ENCODE measurements around the gene KRT38.

Gene KRT38

DNA sequence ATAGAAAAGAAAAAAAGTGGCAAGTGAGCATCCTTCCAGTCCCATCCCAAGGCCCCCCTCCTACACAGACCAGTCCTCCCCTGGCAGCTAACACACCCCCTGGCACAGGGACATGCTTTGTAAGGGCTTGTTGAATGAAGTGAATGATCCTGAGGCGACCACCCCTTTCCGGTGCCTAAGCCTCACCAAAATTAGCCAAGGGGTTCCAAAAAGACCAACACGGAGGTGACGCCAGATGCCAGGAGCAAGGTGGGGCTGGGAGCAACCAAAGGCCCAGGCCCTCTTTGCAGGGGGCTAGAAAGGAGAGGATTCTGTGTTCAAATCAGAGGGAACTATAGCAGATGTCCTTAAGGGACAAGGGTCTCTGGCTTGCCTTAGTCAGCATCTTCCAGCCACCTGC, 34.6 kb upstream of the KRT38 start:
- H3K4me3 ChIP-seq (replicated peaks in 1 of 2; ENCODE audit: low read depth in 2 of 2, low read length in 2 of 2): no peak overlapping the region
- TF ChIP-seq, protein P1, sequence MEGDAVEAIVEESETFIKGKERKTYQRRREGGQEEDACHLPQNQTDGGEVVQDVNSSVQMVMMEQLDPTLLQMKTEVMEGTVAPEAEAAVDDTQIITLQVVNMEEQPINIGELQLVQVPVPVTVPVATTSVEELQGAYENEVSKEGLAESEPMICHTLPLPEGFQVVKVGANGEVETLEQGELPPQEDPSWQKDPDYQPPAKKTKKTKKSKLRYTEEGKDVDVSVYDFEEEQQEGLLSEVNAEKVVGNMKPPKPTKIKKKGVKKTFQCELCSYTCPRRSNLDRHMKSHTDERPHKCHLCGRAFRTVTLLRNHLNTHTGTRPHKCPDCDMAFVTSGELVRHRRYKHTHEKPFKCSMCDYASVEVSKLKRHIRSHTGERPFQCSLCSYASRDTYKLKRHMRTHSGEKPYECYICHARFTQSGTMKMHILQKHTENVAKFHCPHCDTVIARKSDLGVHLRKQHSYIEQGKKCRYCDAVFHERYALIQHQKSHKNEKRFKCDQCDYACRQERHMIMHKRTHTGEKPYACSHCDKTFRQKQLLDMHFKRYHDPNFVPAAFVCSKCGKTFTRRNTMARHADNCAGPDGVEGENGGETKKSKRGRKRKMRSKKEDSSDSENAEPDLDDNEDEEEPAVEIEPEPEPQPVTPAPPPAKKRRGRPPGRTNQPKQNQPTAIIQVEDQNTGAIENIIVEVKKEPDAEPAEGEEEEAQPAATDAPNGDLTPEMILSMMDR (IDR thresholded peaks at IDR 0.05; ENCODE audit: low read depth, low read length): no peak
- DNase-seq (ENCODE audit: low read depth in 2 of 2): no peak

DNA sequence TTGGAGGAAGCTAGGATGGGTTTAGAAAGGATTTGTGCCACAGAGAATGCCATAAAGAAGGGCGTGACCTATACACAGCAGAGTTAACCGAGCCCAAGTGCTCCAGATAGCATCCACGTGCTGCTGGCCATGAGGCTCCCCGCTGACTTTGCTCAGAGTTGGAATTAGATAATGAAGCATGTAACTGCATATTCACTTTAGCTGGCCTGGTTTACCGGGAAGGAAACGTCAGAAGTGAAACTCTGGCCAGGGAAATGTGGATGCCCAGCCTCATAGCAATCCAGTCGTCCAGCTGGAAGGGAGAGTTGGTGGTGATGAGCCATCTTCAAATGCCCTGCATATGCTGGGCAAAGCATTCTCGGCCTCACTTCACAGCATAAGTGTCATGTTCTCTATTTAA, 34.1 kb upstream of the KRT38 start:
- no peak overlapping the region for H3K4me3 ChIP-seq (replicated peaks in 1 of 2; ENCODE audit: low read depth in 2 of 2, low read length in 2 of 2)
- DNase-seq (ENCODE audit: low read depth in 2 of 2): peak in 1 of 2 donors; percentile 16
- TF ChIP-seq, protein P1 (IDR thresholded peaks at IDR 0.05; ENCODE audit: low read depth, low read length): no peak

DNA sequence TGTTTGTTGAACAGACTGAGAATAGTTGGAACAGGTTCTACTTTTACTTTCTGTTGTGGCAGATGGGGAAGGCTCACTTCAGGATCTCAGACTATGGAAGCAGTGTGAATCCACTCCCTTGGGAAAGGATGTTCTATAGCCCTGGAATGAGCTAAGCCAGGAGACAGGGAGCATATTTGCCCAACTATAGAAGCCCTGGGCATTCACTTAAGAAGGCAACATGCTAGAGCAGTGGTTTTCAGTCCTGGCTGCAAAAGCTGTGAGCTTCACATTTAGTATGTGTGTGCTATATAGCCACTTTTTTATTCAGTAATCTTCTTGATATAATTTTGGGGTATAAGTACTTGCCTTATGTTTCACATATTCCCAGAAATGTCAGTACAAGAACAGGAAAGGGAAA, 27.6 kb upstream of the KRT38 start:
- no peak for DNase-seq (ENCODE audit: low read depth in 2 of 2)
- no peak overlapping the region for H3K4me3 ChIP-seq (replicated peaks in 1 of 2; ENCODE audit: low read depth in 2 of 2, low read length in 2 of 2)
- TF ChIP-seq, protein P1 (IDR thresholded peaks at IDR 0.05; ENCODE audit: low read depth, low read length): no peak

DNA sequence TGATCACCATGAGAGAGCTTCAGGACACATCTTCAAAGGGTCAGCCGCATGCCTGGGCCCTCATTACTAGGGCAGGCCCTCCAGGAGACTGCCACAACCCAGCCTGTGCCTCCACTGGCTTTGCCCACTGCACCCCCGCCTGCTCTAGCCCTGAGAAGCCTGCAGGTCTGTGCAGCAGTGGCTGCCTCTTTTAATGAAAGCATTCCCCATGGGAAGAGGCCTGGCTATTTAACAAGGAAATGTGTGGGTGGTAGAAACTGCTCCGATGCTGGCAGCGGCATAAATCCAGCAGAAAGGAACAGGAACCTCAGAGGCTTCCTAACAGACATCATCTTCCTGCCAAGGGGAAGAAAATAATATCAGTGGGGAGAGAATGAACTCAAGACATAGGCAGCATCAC, 26.8 kb upstream of the KRT38 start:
- TF ChIP-seq, protein P1 (IDR thresholded peaks at IDR 0.05; ENCODE audit: low read depth, low read length): no peak
- no peak overlapping the region for H3K4me3 ChIP-seq (replicated peaks in 1 of 2; ENCODE audit: low read depth in 2 of 2, low read length in 2 of 2)
- DNase-seq (ENCODE audit: low read depth in 2 of 2): peak in 1 of 2 donors; percentile 75

DNA sequence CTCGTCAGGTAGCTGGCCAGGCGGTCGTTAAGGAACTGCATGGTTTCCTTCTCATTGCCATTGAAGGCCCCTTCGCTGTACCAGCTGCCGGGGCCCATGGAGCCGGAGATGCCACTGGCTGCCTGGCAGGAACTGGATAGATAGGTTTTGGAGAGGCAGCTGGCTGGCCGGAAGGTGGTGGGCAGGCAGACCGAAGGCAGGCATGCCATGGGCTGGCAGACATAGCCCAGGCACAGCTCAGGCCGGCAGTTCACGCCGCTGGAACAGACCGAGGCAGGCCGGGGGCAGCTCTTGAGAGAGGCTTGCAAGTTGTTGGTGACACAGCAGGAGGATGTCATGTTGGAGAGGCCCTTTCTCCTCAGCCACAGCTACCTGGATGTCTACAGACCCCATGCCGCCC, 26.2 kb upstream of the KRT38 start, which contains the start of gene KRT32:
KRT32 (minus strand) TSS at position 399 of the 400 bp plus-strand sequence; CDS start at position 338, 61 bp downstream.
- TF ChIP-seq, protein P1 (IDR thresholded peaks at IDR 0.05; ENCODE audit: low read depth, low read length): no peak
- no peak for DNase-seq (ENCODE audit: low read depth in 2 of 2)
- no peak within 1 kb of the TSS for H3K4me3 ChIP-seq (replicated peaks in 1 of 2; ENCODE audit: low read depth in 2 of 2, low read length in 2 of 2)

DNA sequence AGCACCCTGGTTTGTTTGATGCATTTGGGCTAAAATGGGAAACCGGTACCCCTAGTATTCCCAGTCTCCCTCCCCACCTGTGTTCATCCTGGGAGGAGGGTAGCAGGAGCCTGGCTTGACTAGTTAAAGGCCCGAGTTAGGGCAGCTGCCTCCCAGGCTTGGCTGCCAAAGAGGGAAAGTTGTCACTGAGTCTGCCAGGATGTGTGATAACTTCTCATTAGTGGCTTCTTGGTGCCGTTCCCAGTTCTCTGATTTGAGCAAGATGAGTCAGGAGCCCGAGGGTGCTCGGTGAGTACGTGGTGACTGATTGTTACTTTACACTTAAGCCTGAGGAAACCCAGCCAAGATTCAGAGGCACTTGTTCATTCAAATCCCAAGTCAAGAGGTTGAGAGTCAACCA, 23.9 kb upstream of the KRT38 start:
- no peak overlapping the region for H3K4me3 ChIP-seq (replicated peaks in 1 of 2; ENCODE audit: low read depth in 2 of 2, low read length in 2 of 2)
- DNase-seq (ENCODE audit: low read depth in 2 of 2): peak; percentile 67 to 90
- TF ChIP-seq, protein P1 (IDR thresholded peaks at IDR 0.05; ENCODE audit: low read depth, low read length): no peak

DNA sequence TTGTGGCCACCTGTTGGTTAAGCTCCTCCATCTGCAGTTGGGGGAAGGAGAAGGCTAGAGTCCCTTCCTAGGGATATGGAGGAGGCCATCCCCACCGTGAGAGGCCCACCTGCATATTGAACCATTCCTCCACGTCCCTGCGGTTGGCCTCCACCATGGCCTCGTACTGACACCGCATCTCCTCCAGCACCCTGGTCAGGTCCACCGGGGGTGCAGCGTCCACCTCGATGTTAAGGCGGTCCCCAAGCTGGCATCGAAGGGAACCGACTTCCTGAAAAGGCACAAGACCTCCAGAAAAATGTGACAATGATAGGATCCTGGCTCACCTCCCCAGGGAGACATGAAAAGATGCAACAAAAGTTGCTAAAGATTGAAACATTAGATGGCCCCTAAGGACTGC, 23.4 kb upstream of the KRT38 start:
- TF ChIP-seq, protein P1 (IDR thresholded peaks at IDR 0.05; ENCODE audit: low read depth, low read length): no peak
- DNase-seq (ENCODE audit: low read depth in 2 of 2): no peak
- H3K4me3 ChIP-seq (replicated peaks in 1 of 2; ENCODE audit: low read depth in 2 of 2, low read length in 2 of 2): no peak overlapping the region
